Upper lobe of left lung (tissue), 6 donors: Measurements from ENCODE around the gene VPS11. TPM values are rescaled to one million over a fixed set of nuclear protein-coding genes. Genes with fewer than 3 reads are reported as not detected.

ENCODE experiments used
- ATAC-seq, 2 donors: fragments of 200-7000 bp; cut with Tn5 transposase; one replicate each; pipeline ENCODE4 v1.9.1; 2022; ENCODE audit warnings: mild to moderate bottlenecking in 2 of 2, moderate library complexity in 2 of 2; ENCODE audit not compliant: low FRiP score in 2 of 2
- DNase-seq, 2 donors: peaks; one replicate each; pipeline ENCODE4 v3.0.0-alpha.2; 2019 to 2020
- H3K27ac ChIP-seq, 4 donors: fragments of 200-600 bp; sonication (generic); one replicate each; pipeline ENCODE4 v1.5.1; 2016 to 2019
- H3K27me3 ChIP-seq, 4 donors: fragments of 200-600 bp; sonication (generic); one replicate each; pipeline ENCODE4 v1.5.1; 2017 to 2019
- H3K36me3 ChIP-seq, 4 donors: fragments of 200-600 bp; sonication (generic); one replicate each; pipeline ENCODE4 v1.5.1; 2016 to 2019
- H3K4me1 ChIP-seq, 4 donors: fragments of 200-600 bp; sonication (generic); one replicate each; pipeline ENCODE4 v1.5.1; 2018 to 2019
- H3K4me3 ChIP-seq, 4 donors: fragments of 200-600 bp; sonication (generic); one replicate each; pipeline ENCODE4 v1.5.1; 2017 to 2019; ENCODE audit warnings: mild to moderate bottlenecking in 2 of 4, moderate library complexity in 1 of 4
- H3K9me3 ChIP-seq, 4 donors: fragments of 200-600 bp; sonication (generic); one replicate each; pipeline ENCODE4 v1.5.1; 2018 to 2019
- CTCF ChIP-seq, 6 experiments: fragments of 450-650 bp in 4 of 6; fragments of 200-600 bp in 2 of 6; sonication (generic) in 2 of 6; IDR thresholded peaks; one replicate each; pipeline ENCODE4 v1.5.1; 2016 to 2019; ENCODE audit warnings: antibody characterized with exemption in 6 of 6
- EP300 ChIP-seq, 4 donors: sonication (generic); formaldehyde crosslinking; IDR thresholded peaks; one replicate each; pipeline ENCODE4 v1.5.1; 2017; ENCODE audit warnings: antibody characterized with exemption in 4 of 4, control low read depth in 2 of 4
- POLR2A ChIP-seq, 4 donors: fragments of 450-650 bp; IDR thresholded peaks; one replicate each; pipeline ENCODE4 v1.5.1; 2016 to 2017; ENCODE audit warnings: antibody characterized with exemption in 4 of 4, mild to moderate bottlenecking in 2 of 4
- POLR2AphosphoS5 ChIP-seq, 2 donors: sonication (generic); formaldehyde crosslinking; IDR thresholded peaks; one replicate each; pipeline ENCODE4 v1.5.1; 2017; ENCODE audit warnings: antibody characterized with exemption in 2 of 2
- WGBS, 2 donors: methylation state at CpG; one replicate each; pipeline ENCODE4 v1.1.5; 2017 to 2018; 5-methylcytosine and 5-hydroxymethylcytosine counted together
- total RNA-seq, 6 donors: library from RNA; depleted of rRNA in 4 of 6; stranded (reverse); fragments of >200 nt in 4 of 6; gene quantifications; one replicate each; pipeline versions ENCODE4 v1.1.0 to v1.2.1, GENCODE V29; 2016 to 2021
- donor health status: DM: no; HTN: no; CAD: no; lungs with moderate emphysema.
- donor health status: DM: no; HTN: yes; CAD: no; lungs with severe emphysema.

VPS11 gene
- total RNA-seq, 6 donors from 2014 or later: 24.9 to 88.0 (median 40.4) TPM

GRCh38 chr11:119116601-119117000, 49.0 kb downstream of the VPS11 start:
- Histone ChIP-seq H3K9me3 (no peaks in the 10 kb centered on the region), H3K27ac (peak overlapping the region in 3 of 4 donors; percentile 72 to 83 (median 77)), H3K4me1 (peaks cover 4 to 9% (median 6%) of the 10 kb centered on the region in 4 donors), H3K4me3 (no peak overlapping the region), H3K36me3 (peaks cover 15 to 52% (median 40%) of the 10 kb centered on the region in 4 donors), H3K27me3 (no peaks in the 10 kb centered on the region)
- TF ChIP-seq EP300 (IDR thresholded peaks at IDR 0.05) (no peak), CTCF (IDR thresholded peaks at IDR 0.05) (no peak), POLR2AphosphoS5 (IDR thresholded peaks at IDR 0.05) (no peak), POLR2A (IDR thresholded peaks at IDR 0.05) (no peak)
- DNase-seq (no peak), ATAC-seq (no peak)
- WGBS, 2 donors: 75 to 82% methylated on average over 5 of the region's 5 CpGs

DNA sequence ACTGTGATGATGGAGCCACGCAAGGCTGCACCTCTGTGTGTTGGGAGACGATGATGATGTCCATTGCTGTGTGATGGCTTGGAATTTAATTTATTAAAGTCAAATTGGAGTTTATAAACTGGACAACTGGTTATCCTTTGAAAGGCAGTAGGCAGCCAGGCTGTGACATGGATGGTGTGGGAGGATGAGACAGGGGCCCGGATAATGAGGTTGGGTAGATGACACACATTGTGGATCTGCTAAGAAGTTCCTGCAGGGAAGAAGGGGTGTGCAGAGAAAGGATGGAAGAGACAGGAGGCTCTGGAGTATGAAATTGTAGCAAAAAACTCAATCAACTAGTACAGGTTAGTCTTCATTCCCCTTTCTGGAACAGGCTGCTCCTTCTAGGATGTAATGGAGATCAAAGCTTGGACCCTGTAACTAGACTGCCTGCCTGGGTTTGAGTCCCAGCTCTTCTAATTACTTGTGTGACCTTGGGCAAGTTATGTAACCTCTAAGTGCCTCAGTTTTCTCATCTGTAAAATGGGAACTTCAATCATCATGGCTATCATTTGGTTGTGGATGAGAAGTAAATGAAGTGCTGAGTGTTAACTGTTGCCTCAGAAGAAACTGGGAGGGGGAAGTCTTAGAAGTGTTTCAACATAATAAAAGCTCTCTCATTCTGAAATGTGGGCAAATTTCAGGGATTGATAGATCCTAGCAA, 49.5 kb downstream of the VPS11 start:
- Histone ChIP-seq H3K27me3 (no peaks in the 10 kb centered on the region), H3K27ac (peak overlapping the region in 2 of 4 donors; percentile 77 to 83), H3K9me3 (no peaks in the 10 kb centered on the region), H3K36me3 (peaks cover 10 to 47% (median 35%) of the 10 kb centered on the region in 4 donors), H3K4me3 (no peak overlapping the region), H3K4me1 (peaks cover 6 to 13% (median 8%) of the 10 kb centered on the region in 4 donors)
- DNase-seq (no peak), ATAC-seq (no peak)
- TF ChIP-seq POLR2AphosphoS5 (IDR thresholded peaks at IDR 0.05) (no peak), POLR2A (IDR thresholded peaks at IDR 0.05) (no peak), CTCF (IDR thresholded peaks at IDR 0.05) (no peak), EP300 (IDR thresholded peaks at IDR 0.05) (no peak)
- 91 to 94% methylated on average over 3 of the region's 3 CpGs for WGBS, 2 donors

- Histone ChIP-seq H3K27me3 (no peaks in the 10 kb centered on the region), H3K4me1 (peaks cover 13 to 24% (median 15%) of the 10 kb centered on the region in 4 donors), H3K9me3 (no peaks in the 10 kb centered on the region), H3K27ac (no peak overlapping the region), H3K36me3 (peaks cover 2 to 36% (median 25%) of the 10 kb centered on the region in 4 donors), H3K4me3 (no peak overlapping the region)
- no peak for DNase-seq
- no peak for ATAC-seq
- 95 to 97% methylated on average over 5 of the region's 5 CpGs for WGBS, 2 donors
- TF ChIP-seq POLR2AphosphoS5 (IDR thresholded peaks at IDR 0.05) (no peak), CTCF (IDR thresholded peaks at IDR 0.05) (no peak), POLR2A (IDR thresholded peaks at IDR 0.05) (no peak), EP300 (IDR thresholded peaks at IDR 0.05) (no peak)
These were observed 50.6 kb downstream of the VPS11 start for GRCh38 chr11:119118227-119118626.

DNA sequence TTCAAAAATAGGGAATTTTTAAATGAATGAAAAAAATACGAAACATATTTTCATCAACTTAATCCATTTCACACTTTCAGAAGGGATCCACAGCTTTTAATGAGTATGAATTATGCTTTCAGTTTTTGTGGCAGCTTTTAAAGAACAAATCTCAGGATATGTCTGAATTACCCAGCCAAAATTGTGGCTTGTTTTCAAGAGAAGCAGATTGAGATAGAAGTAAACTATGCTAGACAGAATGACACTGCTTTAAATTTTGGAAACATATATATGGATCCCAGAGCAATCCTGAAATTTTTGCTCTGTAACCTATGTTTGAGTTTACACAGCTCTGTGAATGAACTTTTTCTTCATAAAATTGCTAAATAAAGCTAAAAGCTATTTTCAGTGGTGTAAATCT, 51.3 kb downstream of the VPS11 start:
- WGBS, 2 donors: 88 to 97% methylated on average over 1 of the region's 1 CpG
- Histone ChIP-seq H3K4me3 (no peak overlapping the region), H3K27me3 (no peaks in the 10 kb centered on the region), H3K27ac (no peak overlapping the region), H3K9me3 (no peaks in the 10 kb centered on the region), H3K36me3 (peaks cover 2 to 32% (median 19%) of the 10 kb centered on the region in 4 donors), H3K4me1 (peaks cover 13 to 25% (median 15%) of the 10 kb centered on the region in 4 donors)
- no peak for DNase-seq
- ATAC-seq: no peak
- no peak for TF ChIP-seq POLR2AphosphoS5 (IDR thresholded peaks at IDR 0.05)

DNA sequence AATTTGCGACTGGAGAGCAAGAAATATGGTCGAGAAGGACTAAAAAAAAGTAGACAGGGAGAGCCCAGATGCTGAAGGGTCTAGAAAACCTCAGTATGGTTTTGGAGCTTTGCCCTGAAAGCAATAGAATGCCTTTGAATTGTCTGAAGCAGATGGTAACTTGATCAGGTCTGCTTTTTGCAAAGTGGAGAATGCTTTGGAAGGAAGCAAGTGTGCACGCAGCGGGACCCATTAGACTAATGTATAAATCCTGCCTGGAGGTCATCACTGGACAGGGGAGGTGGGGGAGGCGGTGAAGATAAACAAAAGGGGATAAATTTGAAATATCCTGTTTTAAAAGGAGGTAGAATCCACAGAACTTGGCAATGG, 53.0 kb downstream of the VPS11 start:
- Histone ChIP-seq H3K4me3 (peak overlapping the region; percentile 62 to 99 (median 90)), H3K36me3 (peaks cover 0 to 33% (median 16%) of the 10 kb centered on the region in 4 donors), H3K9me3 (no peaks in the 10 kb centered on the region), H3K4me1 (peaks cover 13 to 25% (median 15%) of the 10 kb centered on the region in 4 donors), H3K27me3 (no peaks in the 10 kb centered on the region), H3K27ac (peak overlapping the region; percentile 63 to 87 (median 80))
- ATAC-seq (no peak), DNase-seq (no peak)
- WGBS, 2 donors: 20 to 25% methylated on average over 5 of the region's 5 CpGs
- no peak for TF ChIP-seq CTCF (IDR thresholded peaks at IDR 0.05)
- TF ChIP-seq POLR2A (IDR thresholded peaks at IDR 0.05): no peak
- no peak for TF ChIP-seq EP300 (IDR thresholded peaks at IDR 0.05)
- no peak for TF ChIP-seq POLR2AphosphoS5 (IDR thresholded peaks at IDR 0.05)
